ENCODE measurements around the gene FGG. TPM values are rescaled to one million over a fixed set of nuclear protein-coding genes. Genes with fewer than 3 reads are reported as not detected.

FGG gene
- total RNA-seq, 1 experiment from 2014 or later = not detected

- H3K9ac ChIP-seq (ENCODE audit: extremely low read depth, insufficient read length, low read length) = no peak overlapping the region
- H2BK12ac ChIP-seq (ENCODE audit: insufficient read length, low read depth, low read length) = no peak overlapping the region
- H3K9me3 Mint-ChIP-seq = no peaks in the 10 kb centered on the region
- no peak overlapping the region for H3K4me2 ChIP-seq (ENCODE audit: insufficient read depth, insufficient read length, low read length)
- no peak overlapping the region for H3K27ac ChIP-seq (ENCODE audit: insufficient read length, low read depth, low read length)
- H2AK5ac ChIP-seq (ENCODE audit: insufficient read length, low read length) = no peak overlapping the region
- no peaks in the 10 kb centered on the region for H3K23me2 ChIP-seq (ENCODE audit: insufficient read length, low read depth, low read length, poor library complexity, severe bottlenecking)
- no peaks in the 10 kb centered on the region for H3K79me1 ChIP-seq (ENCODE audit: insufficient read depth, low read depth, low read length, poor library complexity, severe bottlenecking)
- H3K14ac ChIP-seq (ENCODE audit: insufficient read depth, low read length) = no peak overlapping the region
- no peak overlapping the region for H3K56ac ChIP-seq (ENCODE audit: insufficient read length, low read depth, low read length)
- no peak for TF ChIP-seq CTCF (conservative IDR thresholded peaks at IDR 0.05)
- WGBS (ENCODE audit: extremely low coverage, insufficient read length, low lambda C conversion rate) = no CpG with 5 or more reads among the region's 1 CpG
- no peak overlapping the region for H4K91ac ChIP-seq (ENCODE audit: insufficient read length, low read depth, low read length)
- H3K27ac Mint-ChIP-seq = no peak overlapping the region
- no peak for DNase-seq
- no peak overlapping the region for H3K4me3 Mint-ChIP-seq
- H3K27me3 ChIP-seq (ENCODE audit: insufficient read depth, low read length) = no peaks in the 10 kb centered on the region
- H3K9me3 ChIP-seq (ENCODE audit: control insufficient read depth, low read depth, low read length) = no peaks in the 10 kb centered on the region
- no peak overlapping the region for H2AFZ ChIP-seq (ENCODE audit: low read length)
- H3T11ph ChIP-seq (ENCODE audit: low read length) = no peak overlapping the region
- H4K5ac ChIP-seq (ENCODE audit: insufficient read length, low read depth, low read length) = no peak overlapping the region
- H2BK20ac ChIP-seq (ENCODE audit: low read depth, low read length, poor library complexity, severe bottlenecking) = no peak overlapping the region
- no peak overlapping the region for H3K18ac ChIP-seq (ENCODE audit: insufficient read length, low read depth, low read length)
- H2BK120ac ChIP-seq (ENCODE audit: low read depth, low read length, poor library complexity, severe bottlenecking) = no peak overlapping the region
- H3K4me1 ChIP-seq (ENCODE audit: insufficient read depth, low read length) = no peaks in the 10 kb centered on the region
- no peaks in the 10 kb centered on the region for H3K36me3 Mint-ChIP-seq (ENCODE audit: insufficient read depth in 1 of 3, low read depth in 3 of 3)
- H3K79me2 ChIP-seq (ENCODE audit: insufficient read depth, low read length) = no peaks in the 10 kb centered on the region
- H4K8ac ChIP-seq (replicated peaks; ENCODE audit: insufficient read length, low read depth, low read length) = no peak overlapping the region
- H3K27me3 Mint-ChIP-seq (ENCODE audit: low read depth) = no peaks in the 10 kb centered on the region; the same call in 1 of the 2 replicates
- H2BK5ac ChIP-seq (ENCODE audit: insufficient read length, low read length) = no peak overlapping the region
- H2BK15ac ChIP-seq (ENCODE audit: low read depth, low read length) = no peak overlapping the region
- H3K4me1 Mint-ChIP-seq = no peaks in the 10 kb centered on the region
- no peak overlapping the region for H3K4ac ChIP-seq (ENCODE audit: low read depth, low read length)
- H3K23ac ChIP-seq (ENCODE audit: insufficient read length, low read depth, low read length) = no peak overlapping the region
- no peaks in the 10 kb centered on the region for H4K20me1 ChIP-seq (ENCODE audit: control insufficient read depth, insufficient read depth, insufficient read length)
Observed at GRCh38 chr4:154560419-154560801, 52.0 kb downstream of the FGG start.

Data from H9 (cell line).